Measurements from ENCODE around the gene DIRAS3. TPM values are rescaled to one million over a fixed set of nuclear protein-coding genes. Genes with fewer than 3 reads are reported as not detected.
"Not testable (repeated sequence)": the region's sequence is repeated elsewhere in the genome, so short reads cannot be mapped to it uniquely, and the experiment has no call there.

Gene DIRAS3, protein sequence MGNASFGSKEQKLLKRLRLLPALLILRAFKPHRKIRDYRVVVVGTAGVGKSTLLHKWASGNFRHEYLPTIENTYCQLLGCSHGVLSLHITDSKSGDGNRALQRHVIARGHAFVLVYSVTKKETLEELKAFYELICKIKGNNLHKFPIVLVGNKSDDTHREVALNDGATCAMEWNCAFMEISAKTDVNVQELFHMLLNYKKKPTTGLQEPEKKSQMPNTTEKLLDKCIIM
- total RNA-seq, result 0.17 and 0.30 TPM in 2 replicates

DNA sequence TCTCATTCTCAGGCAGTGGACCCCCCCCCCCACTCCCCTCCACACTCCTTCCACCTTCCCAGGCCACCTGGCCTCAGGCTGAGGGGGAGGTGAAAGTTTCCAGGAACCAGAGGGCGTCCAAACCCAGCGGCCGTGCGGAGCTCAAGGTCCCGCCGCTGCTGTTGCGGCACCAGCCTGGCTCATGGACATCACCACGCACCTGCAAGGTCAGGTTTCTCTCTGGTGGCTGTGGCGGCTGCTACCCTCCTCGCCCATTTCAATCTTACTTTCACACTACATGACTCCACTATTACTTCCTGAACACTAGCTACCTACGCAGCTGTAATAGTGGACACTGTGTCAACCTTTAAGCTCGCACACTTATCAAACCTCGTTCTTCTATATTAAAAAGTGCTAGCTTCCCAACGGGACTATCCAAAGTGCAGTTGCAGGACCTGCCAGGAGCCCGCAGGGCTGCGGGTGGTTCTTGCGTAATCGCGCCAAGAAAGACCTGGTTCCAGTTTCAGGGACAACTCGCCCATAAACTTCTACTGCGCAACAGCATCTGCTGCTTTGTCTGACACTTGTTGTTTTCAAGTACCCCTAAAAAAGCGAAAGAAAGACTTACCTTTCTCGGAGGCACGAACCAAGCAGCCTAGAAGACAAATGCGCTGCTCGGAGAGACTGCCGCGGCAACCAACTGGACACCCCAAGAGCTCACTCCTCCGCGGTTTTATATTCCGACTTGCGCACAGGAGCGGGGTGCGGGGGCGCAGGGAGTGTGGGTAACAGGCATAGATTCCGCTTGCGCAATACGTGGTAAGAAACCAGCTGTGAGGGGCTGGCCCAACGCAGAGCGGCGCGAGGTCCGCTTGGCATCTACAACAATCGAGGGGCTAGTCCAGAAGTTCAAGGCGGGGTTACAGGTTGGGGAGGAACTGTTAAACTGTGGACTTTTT lies at the start of gene DIRAS3:
DIRAS3 (minus strand) TSS at position 687 of the 938 bp plus-strand sequence. CDS start 3,330 bp downstream, outside the sequence.
- peak; percentile 47 for DNase-seq (ENCODE audit: low read depth)

DNA sequence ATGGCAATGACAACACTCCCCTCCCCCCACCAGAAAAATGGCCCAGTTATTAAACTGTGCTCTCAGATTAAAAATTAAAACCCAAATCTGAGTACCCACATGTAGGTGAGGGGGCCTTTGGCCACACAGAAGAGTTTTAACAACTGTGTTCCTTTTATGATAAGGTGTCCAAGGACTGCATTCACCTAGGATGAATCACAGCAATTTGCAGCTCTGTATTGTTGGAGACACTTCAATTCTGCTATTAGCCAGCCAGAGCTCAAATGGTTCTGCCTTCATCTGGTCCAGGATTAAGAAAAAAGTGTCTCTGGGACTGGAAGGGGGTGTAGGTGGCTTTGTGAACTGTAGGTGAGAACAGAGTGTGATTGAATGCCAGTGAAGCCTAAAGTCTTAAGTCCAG lies 43.3 kb upstream of the DIRAS3 start:
- peak; percentile 75 for DNase-seq (ENCODE audit: low read depth)

DNA sequence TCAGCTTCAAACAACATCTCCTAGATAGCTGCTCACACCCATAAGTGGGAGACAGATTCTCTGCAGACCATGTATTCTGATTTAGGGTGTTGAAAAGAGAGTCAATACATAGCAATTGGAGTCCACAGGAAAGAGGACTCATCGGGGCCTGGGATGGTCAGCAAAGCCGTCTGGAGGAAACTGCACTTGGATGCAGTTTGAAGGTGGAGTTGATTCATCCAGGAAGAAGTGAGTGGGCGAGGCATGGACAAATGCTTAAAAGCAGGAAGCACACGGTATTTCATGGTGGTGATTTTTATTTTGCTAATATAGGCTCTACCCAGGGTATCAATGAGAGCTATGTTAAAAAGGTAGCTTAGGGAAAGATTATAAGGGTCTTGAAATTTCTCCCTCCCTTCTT lies 36.8 kb upstream of the DIRAS3 start:
- no peak for DNase-seq (ENCODE audit: low read depth)

DNA sequence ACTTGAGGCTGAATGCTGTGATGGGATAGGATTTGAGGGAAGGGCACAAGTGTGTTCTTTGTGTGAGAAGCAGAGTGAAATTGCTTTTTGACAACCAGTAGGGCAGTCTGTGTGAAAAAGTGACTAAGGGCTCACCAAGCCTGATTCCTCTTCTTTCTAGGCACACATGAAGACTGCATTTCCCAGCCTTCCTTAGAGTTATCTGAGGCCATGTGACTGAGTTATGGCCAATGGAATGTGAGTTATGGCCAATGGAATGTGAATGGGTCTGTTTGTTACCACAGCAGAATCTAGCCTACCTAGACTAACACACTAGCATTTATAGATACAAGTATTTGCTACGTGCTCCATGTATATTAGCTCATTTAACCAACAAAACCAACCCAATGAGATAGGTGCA lies 35.3 kb upstream of the DIRAS3 start:
- no peak for DNase-seq (ENCODE audit: low read depth)

DNA sequence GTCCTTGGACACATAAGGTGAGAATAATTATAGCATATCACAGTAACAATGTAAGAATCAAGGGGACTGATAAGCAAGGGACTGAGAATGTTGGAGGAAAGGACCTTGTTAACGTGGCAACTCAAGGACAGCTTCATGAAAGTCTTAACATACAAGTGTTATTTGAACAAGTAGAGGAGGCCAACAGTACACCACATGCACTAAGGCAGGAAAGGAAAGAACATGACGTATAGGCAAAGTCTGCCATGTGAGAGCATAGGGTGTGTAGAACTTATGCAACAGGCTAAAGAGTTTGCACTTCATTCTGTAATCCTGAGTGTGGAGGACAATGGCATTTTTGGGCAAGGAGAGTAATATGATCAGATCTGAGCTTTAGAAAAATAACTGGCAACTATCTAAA lies 33.3 kb upstream of the DIRAS3 start:
- no peak for DNase-seq (ENCODE audit: low read depth)

DNA sequence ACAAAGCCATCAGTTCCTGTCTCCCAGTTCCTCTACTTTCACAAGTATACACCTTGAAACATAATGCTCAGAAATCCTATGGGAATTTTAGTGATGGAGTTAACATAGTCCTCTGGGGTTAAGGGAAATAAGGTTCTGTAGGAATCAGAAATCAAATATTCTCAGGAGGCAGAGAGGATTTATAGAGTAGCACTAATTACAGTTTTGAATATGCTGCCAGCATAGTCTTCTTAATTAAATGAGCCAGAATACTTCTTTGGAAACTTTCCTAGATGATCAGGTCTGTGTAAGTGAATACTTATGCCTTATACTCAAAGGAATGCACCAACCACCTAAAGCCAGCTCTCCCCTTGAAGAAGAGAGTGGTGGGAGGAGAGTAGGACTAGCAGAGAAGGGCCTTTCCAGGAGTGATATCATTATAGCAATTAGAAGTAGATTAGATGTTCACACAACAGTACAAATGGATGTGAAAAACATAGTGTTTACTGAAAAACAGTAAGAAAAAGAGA lies 31.4 kb upstream of the DIRAS3 start:
- DNase-seq (ENCODE audit: low read depth), result no peak

DNA sequence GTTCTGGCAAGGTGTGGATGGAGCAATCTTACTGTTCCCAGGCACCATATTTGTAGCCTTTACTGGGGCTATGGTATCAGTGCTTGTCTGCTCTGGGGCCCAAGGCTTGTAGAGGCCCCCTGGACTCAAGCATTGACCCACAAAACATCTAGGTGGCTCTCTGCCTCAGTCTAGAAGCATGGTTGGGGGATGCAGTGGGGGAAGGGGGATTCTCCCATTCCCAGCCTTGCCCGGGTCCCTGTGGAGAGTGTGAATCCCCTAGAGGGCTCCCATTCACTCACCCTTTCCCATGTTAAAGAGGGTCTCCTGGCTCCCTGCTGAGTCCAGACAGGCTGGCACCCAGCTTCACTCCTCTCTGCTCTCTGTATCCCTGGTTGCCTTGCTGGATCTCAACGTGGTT lies 28.2 kb upstream of the DIRAS3 start:
- no peak for DNase-seq (ENCODE audit: low read depth)

DNA sequence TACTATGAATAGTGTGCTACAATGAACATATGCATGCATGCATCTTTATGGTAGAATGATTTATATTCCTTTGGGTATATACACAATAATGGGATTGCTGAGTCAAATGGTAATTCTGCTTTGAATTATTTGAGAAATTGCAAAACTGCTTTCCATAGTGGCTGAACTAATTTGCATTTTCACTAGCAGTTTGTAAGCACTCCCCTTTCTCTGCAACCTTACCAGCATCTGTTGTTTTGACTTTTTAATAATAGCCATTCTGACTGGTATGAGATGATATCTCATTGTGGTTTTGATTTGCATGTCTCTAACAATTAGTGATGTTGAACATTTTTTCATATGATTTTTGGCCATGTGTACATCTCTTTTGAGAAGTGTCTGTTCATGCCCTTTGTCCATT lies 24.0 kb upstream of the DIRAS3 start:
- no peak for DNase-seq (ENCODE audit: low read depth)

DNA sequence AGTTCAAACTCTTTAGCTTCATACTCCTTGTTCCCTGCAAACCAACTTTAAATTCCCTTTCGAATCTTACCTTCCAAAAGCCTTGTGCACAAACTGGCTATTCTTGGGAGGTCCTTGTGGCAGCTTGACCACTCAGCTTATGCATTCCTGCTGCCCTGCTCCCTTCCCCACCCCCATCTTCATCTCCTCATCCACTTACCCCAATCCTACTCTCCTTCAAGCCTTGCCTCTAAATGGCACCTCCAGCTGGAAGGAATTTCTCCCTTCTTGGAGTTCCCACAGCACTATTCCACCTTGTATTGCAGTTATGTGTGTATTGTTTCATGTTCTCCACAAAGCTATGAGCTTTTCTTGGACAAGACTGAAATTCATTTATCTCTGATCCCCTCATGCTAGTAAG lies 15.3 kb upstream of the DIRAS3 start:
- no peak for DNase-seq (ENCODE audit: low read depth)

DNA sequence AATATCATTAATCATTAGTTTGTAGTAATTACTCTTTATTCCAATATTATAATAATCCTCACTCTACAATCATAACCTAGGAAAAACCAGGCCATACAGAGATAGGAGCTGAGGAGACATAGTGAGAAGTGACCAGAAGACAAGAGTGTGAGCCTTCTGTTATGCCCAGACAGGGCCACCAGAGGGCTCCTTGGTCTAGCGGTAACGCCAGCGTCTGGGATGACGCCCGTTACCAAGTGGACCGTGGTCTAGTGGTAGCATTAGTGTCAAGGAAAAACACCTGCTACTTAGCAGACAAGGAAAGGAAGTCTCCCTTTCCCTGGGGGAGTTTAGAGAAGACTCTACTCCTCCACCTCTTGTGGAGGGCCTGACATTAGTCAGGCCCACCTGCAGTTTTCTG lies 7.6 kb upstream of the DIRAS3 start:
- not testable (repeated sequence) for DNase-seq (ENCODE audit: low read depth)

DNA sequence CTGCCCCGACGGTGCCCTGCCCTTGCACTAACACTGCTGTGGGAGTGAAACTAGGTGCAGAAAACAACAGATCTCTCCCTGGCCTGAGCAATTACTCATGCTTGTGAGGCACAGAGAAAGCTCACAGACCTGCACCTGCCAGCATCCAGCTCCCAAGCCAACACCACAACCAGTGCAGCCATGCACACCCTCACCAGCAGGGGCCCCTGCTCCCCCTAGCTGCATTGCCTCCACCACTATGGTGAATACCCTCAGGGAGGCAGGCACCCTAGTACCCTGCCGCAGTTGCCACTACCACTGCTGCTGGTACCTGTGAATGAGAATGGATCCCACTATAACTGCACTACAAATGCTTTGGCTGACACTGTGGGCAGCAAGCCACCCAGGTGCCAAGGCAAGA lies 7.1 kb upstream of the DIRAS3 start:
- DNase-seq (ENCODE audit: low read depth), result no peak

DNA sequence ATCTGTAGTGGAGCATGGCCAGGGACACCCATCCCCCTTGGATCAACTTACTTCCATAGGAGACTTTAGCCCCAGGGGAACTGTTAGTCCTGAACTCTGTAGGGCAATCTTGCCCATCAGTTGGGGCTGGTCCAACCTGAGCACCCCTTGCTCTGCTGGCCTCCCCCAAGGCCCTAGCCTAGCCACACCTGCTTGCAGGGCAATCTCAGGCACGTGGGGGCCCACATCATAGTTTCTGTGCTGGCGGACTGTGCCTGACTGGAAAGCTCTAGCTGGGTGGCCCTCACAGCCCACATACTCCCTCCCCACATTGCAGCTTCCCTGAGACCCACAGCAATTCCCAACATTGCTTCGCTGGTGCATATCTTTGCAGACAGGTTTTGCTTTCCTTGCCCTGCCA lies 6.6 kb upstream of the DIRAS3 start:
- DNase-seq (ENCODE audit: low read depth), result no peak

DNA sequence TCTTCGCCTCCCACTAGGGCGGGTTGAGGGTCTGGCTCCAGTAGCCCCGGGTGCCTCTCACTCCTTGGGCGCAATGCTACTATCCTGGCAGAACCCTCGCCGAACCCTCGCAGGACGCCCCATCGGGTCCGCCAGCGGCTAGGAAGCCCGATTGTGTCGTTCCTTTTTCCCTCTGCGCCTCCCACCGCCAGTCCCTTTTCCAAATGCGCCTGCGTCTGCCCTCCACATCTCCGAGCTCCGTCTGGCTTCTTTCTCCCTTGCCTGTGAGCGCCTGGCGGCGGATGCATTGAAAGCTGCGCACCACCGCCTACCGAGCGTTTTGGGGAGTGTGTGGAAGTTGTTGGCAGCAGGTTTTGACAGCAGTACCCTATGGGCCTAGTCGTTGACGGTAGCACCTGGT lies 1.0 kb upstream of the DIRAS3 start:
- DNase-seq (ENCODE audit: low read depth), result peak; percentile 33

DNA sequence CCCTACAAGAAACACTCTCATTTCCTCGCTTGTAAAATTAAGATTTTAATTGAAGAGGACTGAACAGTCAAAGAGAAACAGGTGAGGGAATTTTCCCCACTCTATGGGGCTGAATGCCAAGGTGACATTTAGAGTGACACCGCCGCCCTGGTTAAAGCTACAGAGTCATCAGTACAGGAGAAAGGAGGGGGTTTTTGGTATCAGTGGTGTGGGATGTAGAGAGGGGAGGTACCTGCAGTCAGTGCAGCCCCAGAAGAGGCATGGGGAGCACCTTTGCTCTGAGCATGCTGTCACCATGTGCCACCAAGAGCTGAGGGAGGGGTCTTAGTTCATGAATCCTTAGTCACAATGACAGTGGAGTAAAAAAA lies 2.8 kb downstream of the DIRAS3 start:
- no peak for DNase-seq (ENCODE audit: low read depth)

DNA sequence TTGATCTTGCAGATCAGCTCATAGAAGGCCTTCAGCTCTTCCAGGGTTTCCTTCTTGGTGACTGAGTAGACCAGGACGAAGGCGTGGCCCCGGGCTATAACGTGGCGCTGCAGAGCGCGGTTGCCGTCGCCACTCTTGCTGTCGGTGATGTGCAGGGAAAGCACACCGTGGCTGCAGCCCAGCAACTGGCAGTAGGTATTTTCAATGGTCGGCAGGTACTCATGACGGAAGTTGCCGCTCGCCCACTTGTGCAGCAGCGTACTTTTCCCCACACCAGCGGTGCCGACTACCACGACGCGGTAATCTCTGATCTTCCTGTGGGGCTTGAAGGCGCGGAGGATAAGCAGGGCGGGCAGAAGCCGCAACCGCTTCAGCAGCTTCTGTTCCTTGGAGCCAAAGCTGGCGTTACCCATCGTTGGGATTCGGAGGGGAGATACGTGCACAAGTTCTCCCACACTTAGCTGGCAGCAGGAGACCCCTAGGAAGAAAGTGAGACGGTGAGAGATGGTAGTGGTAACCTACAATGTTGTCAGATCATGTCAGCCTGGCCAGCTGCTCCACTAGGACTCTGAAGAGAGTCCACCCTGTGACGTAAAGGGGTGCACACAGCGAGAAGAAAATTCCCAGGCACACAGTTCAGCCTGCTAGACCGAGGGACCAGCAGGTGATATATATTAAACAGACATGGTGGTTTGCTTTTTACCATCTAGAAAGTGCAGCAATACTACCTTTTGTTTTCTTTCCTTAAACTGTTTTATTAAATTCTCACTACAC lies 3.4 kb downstream of the DIRAS3 start:
- no peak for DNase-seq (ENCODE audit: low read depth)

DNA sequence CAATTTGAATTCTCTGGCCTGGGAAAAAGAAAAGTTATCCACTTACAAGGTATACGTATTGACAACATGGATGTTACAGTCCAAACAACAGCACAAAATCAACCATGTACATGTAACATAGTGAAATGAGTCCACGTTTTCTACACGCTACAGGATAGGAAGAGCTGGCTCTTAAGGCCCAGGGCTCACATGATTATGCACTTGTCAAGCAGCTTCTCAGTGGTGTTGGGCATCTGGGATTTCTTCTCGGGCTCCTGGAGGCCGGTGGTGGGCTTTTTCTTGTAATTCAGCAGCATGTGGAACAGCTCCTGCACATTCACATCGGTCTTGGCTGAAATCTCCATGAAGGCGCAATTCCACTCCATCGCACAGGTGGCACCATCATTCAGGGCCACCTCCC lies 4.0 kb downstream of the DIRAS3 start:
- no peak for DNase-seq (ENCODE audit: low read depth)

DNA sequence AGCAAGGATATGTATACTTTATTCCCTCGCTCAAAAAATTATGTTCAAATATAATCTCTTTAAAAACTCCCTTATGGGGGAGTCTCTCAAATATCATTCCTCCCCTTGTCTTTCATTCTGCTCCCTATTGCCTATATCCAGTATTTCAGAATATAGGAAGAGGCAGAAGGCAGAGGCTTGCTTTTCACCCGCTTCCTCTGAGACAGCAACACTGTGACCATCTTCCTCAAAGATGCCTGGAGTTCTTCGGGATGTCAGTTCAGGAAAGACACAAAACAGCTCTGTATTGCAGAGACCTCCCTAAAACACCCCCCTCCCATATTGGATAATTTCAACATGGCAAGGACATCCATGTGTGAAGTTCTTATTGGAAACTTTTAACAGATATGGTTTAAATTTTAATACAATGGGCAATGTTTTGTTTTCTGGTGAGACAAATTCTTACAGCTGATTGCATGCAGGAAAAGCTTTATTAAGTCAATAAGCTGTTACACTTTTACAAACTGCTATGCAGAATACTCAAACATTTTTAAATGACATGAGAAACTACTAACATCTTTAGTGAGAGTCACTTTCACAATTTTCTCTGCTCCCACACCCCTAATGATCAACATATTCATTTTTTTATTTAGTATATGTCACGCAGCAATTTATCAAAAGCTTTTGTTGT lies 4.8 kb downstream of the DIRAS3 start:
- DNase-seq (ENCODE audit: low read depth), result no peak

DNA sequence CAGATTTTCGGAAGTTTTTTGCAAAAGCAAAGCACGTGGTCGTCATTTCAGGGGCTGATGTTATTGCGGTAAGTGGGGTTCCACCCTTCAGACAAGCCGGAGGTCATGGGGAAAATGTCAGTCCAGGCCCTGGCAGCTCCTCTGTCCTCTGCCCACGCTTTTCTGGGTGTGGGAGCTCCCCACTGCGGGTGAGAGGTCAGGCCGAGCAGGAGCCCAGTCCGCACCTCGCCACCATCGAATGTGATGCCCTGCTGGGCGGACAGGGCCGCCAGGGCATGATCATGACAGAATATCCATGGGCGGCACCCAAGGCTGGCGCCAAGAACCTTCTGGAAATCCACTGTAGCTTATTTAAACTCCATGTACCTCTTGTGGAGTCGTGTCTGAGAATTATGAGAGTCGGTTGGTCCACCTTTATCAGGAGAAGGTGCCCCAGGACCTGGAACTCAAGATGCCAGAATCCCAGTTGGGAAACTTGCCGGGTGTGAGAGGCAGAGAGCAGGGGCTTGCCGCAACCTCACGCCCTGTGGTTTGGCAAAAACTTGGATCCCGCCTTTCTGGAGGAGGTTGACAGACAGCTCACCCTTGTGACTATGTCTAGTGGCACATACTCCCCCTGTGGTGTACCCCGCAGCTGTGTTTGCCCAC lies 6.9 kb downstream of the DIRAS3 start:
- DNase-seq (ENCODE audit: low read depth), result no peak

DNA sequence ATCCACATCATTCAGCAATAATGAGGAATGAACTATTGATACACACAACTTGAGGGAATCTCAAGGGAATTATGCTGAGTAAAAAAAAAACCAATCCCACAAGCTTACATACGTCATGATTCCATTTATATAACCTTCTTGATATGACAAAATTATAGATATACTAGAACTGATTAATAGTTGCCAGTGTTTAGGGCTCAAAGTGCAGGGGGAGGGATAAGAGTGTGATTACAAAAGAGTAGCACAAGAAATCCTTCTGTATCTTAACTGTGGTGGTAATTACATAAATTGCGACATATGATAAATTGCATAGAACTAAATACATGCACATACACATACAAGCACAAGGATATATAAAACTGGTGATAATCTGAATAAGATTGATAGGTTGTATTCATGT lies 13.5 kb downstream of the DIRAS3 start:
- DNase-seq (ENCODE audit: low read depth), result no peak

DNA sequence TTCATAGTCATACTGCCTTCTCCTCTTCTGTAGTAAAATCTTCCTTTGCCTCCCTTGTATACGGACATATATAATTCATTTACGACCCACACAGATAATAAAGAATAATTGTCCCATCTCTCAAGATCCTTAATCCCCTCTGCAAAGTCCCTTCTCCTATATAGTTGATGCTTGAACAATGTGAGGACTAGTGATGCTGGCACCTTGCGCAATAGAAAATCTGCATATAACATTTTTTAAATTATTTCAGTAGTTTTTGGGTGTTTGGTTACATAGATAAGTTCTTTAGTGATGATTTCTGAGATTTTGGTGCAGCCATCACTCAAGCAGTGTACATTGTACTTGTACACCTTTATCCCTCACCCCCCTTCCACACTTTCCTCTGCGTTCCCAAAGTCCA lies 21.0 kb downstream of the DIRAS3 start:
- no peak for DNase-seq (ENCODE audit: low read depth)

DNA sequence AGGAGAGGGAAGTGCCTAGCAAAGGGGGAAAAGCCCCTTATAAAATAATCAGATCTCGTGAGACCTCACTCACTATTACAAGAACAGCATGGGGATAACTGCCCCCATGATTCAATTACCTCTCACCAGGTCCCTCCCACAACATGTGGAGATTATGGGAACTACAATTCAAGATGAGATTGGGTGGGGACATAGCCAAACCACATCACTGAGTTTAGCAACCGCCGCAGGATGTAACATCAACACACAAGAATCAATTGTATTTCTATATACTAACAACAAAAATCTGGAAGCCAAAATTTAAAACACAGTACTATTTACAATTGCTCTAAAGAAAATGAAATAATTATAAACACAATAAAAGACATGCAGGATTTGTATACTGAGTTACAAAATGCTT lies 21.9 kb downstream of the DIRAS3 start:
- no peak for DNase-seq (ENCODE audit: low read depth)

All from renal cortical epithelial cell (primary cell).